Ishikawa (cell line): ENCODE results near the gene ADPGK.

Experiments
- EGR1 ChIP-seq: IDR thresholded peaks from 2 replicates; pipeline ENCODE4 v1.6.1; 2012
- RAD21 ChIP-seq: IDR thresholded peaks from 2 replicates; pipeline ENCODE4 v1.6.1; 2012; ENCODE audit warnings: low read depth
- TCF12 ChIP-seq: IDR thresholded peaks from 2 replicates; pipeline ENCODE4 v1.6.1; 2012; ENCODE audit warnings: low read depth
- ZBTB7A ChIP-seq: IDR thresholded peaks from 2 replicates; pipeline ENCODE4 v1.6.1; 2012; ENCODE audit warnings: low read depth
- TF ChIP-seq, protein P1 (sequence below): IDR thresholded peaks from 2 replicates; pipeline ENCODE4 v1.6.1; 2012; ENCODE audit warnings: low read depth, mild to moderate bottlenecking

DNA sequence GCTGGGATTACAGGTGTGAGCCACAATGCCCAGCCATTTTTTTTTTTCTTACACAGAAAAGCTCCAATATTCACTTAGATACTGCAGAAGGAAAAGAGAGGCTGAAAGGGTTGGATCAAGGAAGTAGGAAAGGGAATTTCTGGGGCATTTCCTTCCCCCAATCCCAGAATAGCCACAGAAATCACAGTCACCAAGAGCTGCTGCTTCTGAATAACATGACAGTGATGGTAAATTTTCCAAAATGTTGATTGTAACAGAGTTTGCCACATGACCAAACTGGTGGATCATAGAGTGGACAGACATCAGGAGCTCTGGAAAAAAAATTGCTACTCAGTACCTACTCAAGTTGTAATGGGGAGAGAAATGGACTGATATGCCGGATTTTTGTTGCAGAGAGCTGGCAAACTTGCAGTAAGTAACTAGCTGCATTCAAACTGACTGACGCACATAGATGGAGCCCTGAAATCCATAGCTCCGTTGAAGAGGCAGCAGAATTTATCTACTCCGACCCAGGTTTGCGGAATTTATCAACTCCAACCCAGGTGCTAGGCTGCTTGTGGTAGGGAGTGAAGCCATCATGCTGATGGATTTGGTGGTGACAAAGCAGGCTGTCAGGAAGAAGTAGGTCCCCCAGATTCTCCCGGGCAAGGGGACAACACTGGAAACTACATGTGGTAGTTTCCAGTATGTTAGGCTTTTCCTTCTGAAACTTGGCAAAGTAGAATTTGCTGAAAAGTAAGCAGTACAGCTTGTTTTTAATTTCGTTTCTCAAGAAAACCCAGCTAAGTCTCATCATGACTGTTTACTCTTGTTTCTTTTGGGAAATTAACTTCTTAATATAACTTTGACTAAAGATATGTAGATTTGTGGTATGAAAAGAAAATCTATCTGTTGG lies 10.5 kb upstream of the ADPGK start:
- TF ChIP-seq, protein P1, sequence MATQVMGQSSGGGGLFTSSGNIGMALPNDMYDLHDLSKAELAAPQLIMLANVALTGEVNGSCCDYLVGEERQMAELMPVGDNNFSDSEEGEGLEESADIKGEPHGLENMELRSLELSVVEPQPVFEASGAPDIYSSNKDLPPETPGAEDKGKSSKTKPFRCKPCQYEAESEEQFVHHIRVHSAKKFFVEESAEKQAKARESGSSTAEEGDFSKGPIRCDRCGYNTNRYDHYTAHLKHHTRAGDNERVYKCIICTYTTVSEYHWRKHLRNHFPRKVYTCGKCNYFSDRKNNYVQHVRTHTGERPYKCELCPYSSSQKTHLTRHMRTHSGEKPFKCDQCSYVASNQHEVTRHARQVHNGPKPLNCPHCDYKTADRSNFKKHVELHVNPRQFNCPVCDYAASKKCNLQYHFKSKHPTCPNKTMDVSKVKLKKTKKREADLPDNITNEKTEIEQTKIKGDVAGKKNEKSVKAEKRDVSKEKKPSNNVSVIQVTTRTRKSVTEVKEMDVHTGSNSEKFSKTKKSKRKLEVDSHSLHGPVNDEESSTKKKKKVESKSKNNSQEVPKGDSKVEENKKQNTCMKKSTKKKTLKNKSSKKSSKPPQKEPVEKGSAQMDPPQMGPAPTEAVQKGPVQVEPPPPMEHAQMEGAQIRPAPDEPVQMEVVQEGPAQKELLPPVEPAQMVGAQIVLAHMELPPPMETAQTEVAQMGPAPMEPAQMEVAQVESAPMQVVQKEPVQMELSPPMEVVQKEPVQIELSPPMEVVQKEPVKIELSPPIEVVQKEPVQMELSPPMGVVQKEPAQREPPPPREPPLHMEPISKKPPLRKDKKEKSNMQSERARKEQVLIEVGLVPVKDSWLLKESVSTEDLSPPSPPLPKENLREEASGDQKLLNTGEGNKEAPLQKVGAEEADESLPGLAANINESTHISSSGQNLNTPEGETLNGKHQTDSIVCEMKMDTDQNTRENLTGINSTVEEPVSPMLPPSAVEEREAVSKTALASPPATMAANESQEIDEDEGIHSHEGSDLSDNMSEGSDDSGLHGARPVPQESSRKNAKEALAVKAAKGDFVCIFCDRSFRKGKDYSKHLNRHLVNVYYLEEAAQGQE, result no peak
- TF ChIP-seq EGR1 (no peak), ZBTB7A (no peak), RAD21 (no peak), TCF12 (no peak)
